Liver (tissue), 3 donors: ENCODE data around the gene FADS3.

Experiments
- EGR1 ChIP-seq, 2 donors: IDR thresholded peaks; 2 replicates each; pipeline ENCODE4 v1.6.1; 2016 to 2018; ENCODE audit warnings: antibody characterized with exemption in 2 of 2, low read depth in 2 of 2
- FOXA2 ChIP-seq: IDR thresholded peaks from 2 replicates; pipeline ENCODE4 v1.6.1; 2016; ENCODE audit warnings: antibody characterized with exemption
- GABPA ChIP-seq, 2 donors: IDR thresholded peaks in 1 of 2; conservative IDR thresholded peaks in 1 of 2; 2 replicates each; pipeline ENCODE4 v1.6.1; 2016; ENCODE audit warnings: antibody characterized with exemption in 2 of 2, mild to moderate bottlenecking in 1 of 2, moderate library complexity in 1 of 2
- JUND ChIP-seq, 2 donors: IDR thresholded peaks; 2 replicates each; pipeline ENCODE4 v1.6.1; 2016; ENCODE audit warnings: antibody characterized with exemption in 2 of 2
- RAD21 ChIP-seq, 2 donors: IDR thresholded peaks; 2 replicates each; pipeline ENCODE4 v1.6.1; 2016; ENCODE audit warnings: antibody characterized with exemption in 2 of 2, mild to moderate bottlenecking in 2 of 2
- RXRA ChIP-seq, 2 donors: IDR thresholded peaks; 2 replicates each; pipeline ENCODE4 v1.6.1; 2017 to 2018; ENCODE audit warnings: antibody characterized with exemption in 2 of 2, mild to moderate bottlenecking in 1 of 2
- SP1 ChIP-seq: IDR thresholded peaks from 2 replicates; pipeline ENCODE4 v1.6.1; 2018; ENCODE audit warnings: antibody characterized with exemption, mild to moderate bottlenecking
- TAF1 ChIP-seq: conservative IDR thresholded peaks from 2 replicates; pipeline ENCODE4 v1.6.1; 2016; ENCODE audit warnings: antibody characterized with exemption, mild to moderate bottlenecking
- YY1 ChIP-seq: IDR thresholded peaks from 2 replicates; pipeline ENCODE4 v1.6.1; 2016; ENCODE audit warnings: antibody characterized with exemption, mild to moderate bottlenecking
- TF ChIP-seq, protein P1 (sequence below): fragments of 150-350 bp; IDR thresholded peaks from 2 replicates; pipeline ENCODE4 v1.5.1; 2017; ENCODE audit warnings: improper control_type of control experiment, low read depth, low read length; ENCODE audit not compliant: missing input control
- TF ChIP-seq, protein P2 (sequence below): IDR thresholded peaks from 2 replicates; pipeline ENCODE4 v1.6.1; 2016; ENCODE audit warnings: antibody characterized with exemption
- TF ChIP-seq, protein P3 (sequence below): IDR thresholded peaks from 2 replicates; pipeline ENCODE4 v1.6.1; 2016; ENCODE audit warnings: antibody characterized with exemption, mild to moderate bottlenecking
- TF ChIP-seq, protein P4 (sequence below): IDR thresholded peaks from 2 replicates; pipeline ENCODE4 v1.6.1; 2016; ENCODE audit warnings: antibody characterized with exemption
- TF ChIP-seq, protein P5 (sequence below): IDR thresholded peaks from 2 replicates; pipeline ENCODE4 v1.6.1; 2016; ENCODE audit warnings: antibody characterized with exemption
- donor health status: healthy.
- donor health status: healthy.

DNA sequence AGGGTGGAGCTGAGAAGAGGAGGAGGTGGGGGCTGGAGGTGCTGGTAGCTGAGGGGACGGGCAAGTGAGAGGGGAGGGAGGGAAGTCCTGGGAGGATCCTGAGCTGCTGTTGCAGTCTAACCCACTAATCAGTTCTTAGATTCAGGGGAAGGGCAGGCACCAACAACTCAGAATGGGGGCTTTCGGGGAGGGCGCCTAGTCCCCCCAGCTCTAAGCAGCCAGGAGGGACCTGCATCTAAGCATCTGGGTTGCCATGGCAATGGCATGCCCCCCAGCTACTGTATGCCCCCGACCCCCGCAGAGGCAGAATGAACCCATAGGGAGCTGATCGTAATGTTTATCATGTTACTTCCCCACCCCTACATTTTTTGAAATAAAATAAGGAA is 24.4 kb downstream of the FADS3 start:
- TF ChIP-seq, protein P1, sequence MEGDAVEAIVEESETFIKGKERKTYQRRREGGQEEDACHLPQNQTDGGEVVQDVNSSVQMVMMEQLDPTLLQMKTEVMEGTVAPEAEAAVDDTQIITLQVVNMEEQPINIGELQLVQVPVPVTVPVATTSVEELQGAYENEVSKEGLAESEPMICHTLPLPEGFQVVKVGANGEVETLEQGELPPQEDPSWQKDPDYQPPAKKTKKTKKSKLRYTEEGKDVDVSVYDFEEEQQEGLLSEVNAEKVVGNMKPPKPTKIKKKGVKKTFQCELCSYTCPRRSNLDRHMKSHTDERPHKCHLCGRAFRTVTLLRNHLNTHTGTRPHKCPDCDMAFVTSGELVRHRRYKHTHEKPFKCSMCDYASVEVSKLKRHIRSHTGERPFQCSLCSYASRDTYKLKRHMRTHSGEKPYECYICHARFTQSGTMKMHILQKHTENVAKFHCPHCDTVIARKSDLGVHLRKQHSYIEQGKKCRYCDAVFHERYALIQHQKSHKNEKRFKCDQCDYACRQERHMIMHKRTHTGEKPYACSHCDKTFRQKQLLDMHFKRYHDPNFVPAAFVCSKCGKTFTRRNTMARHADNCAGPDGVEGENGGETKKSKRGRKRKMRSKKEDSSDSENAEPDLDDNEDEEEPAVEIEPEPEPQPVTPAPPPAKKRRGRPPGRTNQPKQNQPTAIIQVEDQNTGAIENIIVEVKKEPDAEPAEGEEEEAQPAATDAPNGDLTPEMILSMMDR: no peak
- TF ChIP-seq, protein P2, sequence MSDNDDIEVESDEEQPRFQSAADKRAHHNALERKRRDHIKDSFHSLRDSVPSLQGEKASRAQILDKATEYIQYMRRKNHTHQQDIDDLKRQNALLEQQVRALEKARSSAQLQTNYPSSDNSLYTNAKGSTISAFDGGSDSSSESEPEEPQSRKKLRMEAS: no peak
- no peak for TF ChIP-seq EGR1 (IDR thresholded peaks at IDR 0.05; ENCODE audit: low read depth in 2 of 2)
- TF ChIP-seq JUND (IDR thresholded peaks at IDR 0.05): no peak
- no peak for TF ChIP-seq RAD21 (IDR thresholded peaks at IDR 0.05)
- no peak for TF ChIP-seq YY1
- TF ChIP-seq GABPA (IDR thresholded peaks at IDR 0.05 in 1 of 2, conservative IDR thresholded peaks at IDR 0.05 in 1 of 2): no peak
- no peak for TF ChIP-seq SP1
- TF ChIP-seq, protein P3, sequence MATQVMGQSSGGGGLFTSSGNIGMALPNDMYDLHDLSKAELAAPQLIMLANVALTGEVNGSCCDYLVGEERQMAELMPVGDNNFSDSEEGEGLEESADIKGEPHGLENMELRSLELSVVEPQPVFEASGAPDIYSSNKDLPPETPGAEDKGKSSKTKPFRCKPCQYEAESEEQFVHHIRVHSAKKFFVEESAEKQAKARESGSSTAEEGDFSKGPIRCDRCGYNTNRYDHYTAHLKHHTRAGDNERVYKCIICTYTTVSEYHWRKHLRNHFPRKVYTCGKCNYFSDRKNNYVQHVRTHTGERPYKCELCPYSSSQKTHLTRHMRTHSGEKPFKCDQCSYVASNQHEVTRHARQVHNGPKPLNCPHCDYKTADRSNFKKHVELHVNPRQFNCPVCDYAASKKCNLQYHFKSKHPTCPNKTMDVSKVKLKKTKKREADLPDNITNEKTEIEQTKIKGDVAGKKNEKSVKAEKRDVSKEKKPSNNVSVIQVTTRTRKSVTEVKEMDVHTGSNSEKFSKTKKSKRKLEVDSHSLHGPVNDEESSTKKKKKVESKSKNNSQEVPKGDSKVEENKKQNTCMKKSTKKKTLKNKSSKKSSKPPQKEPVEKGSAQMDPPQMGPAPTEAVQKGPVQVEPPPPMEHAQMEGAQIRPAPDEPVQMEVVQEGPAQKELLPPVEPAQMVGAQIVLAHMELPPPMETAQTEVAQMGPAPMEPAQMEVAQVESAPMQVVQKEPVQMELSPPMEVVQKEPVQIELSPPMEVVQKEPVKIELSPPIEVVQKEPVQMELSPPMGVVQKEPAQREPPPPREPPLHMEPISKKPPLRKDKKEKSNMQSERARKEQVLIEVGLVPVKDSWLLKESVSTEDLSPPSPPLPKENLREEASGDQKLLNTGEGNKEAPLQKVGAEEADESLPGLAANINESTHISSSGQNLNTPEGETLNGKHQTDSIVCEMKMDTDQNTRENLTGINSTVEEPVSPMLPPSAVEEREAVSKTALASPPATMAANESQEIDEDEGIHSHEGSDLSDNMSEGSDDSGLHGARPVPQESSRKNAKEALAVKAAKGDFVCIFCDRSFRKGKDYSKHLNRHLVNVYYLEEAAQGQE: no peak
- no peak for TF ChIP-seq TAF1
- TF ChIP-seq, protein P4, sequence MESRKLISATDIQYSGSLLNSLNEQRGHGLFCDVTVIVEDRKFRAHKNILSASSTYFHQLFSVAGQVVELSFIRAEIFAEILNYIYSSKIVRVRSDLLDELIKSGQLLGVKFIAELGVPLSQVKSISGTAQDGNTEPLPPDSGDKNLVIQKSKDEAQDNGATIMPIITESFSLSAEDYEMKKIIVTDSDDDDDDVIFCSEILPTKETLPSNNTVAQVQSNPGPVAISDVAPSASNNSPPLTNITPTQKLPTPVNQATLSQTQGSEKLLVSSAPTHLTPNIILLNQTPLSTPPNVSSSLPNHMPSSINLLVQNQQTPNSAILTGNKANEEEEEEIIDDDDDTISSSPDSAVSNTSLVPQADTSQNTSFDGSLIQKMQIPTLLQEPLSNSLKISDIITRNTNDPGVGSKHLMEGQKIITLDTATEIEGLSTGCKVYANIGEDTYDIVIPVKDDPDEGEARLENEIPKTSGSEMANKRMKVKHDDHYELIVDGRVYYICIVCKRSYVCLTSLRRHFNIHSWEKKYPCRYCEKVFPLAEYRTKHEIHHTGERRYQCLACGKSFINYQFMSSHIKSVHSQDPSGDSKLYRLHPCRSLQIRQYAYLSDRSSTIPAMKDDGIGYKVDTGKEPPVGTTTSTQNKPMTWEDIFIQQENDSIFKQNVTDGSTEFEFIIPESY: no peak
- TF ChIP-seq RXRA (IDR thresholded peaks at IDR 0.05): no peak
- TF ChIP-seq, protein P5, sequence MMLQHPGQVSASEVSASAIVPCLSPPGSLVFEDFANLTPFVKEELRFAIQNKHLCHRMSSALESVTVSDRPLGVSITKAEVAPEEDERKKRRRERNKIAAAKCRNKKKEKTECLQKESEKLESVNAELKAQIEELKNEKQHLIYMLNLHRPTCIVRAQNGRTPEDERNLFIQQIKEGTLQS: no peak
- TF ChIP-seq FOXA2: no peak
